HG03457 (cell line): ENCODE measurements around the gene DNAJC16.

Experiments
- ATAC-seq: cut with Tn5 transposase; IDR thresholded peaks from one replicate; pipeline ENCODE4 v1.9.1; 2021; ENCODE audit warnings: moderate number of reproducible peaks; ENCODE audit not compliant: unreplicated experiment

Gene DNAJC16

DNA sequence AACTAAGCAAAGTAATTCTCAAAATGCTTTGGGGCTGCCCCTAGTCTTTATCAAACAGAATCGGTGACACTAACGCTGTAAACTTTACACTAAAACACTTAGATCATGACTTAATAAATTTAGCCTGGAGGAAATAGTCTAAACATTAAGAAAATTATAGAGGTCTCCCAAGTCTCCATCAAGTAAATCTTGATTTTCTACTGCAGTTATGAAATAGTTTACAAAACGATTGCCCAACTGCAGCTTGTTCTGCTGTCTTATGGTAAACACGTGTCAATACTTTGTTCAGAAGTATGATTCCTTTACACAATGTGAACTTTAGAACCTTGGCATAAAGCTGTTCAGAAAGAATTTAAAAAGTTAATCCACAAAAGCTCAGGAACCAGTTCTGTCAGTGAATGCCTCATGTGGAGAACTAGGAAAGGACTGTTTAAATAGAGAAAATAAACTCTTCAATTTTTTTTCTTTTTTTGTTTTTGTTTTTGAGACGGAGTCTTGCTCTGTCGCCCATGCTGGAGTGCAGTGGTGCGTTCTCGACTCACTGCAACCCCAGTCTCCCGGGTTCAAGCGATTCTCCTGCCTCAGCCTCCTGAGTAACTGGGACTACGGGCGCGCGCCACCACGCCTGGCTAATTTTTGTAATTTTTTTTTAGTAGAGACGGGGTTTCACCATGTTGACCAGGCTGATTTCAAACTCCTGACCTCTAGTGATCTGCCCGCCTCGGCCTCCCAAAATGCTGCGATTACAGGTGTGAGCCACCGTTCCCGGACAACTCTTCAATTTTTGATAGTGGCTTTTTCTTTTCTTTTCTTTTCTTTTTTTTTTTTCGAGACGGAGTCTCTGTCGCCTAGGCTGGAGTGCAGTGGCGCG is 92.2 kb downstream of the DNAJC16 start:
- no peak for ATAC-seq

DNA sequence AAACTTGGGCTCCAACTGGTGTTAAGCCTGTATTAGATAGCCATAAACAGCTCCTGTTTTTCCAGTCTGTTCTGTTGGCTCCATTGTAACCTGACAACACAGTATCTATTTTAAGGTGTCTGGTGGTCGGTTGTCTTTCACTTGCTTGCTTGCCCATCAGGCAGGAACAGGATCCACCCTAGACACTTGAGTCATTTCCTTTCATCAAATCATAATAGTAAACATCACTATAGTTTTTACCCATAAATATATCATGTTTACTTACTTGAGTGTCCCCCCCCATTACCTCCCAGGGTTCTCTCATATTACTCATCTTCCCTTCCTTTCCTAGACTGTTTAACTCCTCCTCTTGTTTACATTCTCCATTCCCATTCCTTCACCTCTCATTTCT is 93.5 kb downstream of the DNAJC16 start:
- ATAC-seq, result no peak

DNA sequence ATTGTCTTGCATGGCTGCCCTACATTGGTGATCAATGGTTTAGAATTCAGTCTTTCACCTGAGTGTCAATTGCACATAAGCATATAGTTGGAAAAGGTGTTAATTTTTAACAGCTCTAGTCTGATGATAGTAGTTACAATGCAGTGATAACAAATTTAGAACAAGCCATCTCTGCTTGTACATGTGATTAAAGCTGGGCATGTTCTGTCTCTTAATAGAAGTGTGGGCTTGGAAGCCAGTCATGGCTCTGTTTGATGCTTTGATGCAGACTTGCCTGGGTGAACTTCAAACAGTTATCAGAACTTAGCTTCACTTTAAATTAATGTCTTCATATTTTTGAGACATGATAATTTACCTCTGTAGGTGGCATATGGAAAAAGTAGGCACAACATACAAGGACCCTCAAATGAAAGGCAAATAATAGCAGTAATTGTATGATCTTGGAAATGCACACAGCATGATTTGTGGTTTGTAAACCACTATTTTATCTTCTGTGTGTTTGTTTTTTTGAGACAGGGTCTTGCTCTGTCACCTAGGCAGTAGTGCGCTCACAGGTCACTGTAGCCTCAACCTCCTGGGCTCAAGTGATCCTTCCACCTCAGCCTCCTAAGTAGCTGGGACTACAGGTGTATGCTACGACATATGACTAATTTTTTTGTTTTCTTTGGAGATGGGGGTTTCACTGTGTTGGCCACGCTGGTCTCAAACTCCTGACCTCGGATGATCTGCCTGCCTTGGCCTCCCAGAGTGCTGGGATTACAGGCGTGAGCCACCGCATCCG is 94.4 kb downstream of the DNAJC16 start:
- ATAC-seq, result no peak

DNA sequence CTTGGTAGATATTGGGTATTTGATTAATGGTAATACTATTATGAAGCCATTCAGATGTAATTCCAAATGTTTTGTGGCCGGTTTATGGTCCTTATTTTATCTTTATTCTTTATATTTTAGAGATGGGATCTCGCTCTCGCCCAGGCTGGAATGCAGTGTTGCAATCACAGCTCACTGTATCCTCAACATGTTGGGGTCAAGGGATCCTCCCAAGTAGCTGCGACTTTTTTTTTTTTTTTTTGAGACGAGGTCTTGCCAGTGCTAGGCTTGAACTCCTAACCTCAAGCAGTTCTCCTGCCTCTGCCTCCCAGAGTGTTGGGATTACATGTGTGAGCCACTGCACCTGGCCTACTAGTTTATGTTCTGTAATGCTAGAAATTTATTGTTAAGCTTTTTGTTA is 95.3 kb downstream of the DNAJC16 start:
- ATAC-seq, result no peak

DNA sequence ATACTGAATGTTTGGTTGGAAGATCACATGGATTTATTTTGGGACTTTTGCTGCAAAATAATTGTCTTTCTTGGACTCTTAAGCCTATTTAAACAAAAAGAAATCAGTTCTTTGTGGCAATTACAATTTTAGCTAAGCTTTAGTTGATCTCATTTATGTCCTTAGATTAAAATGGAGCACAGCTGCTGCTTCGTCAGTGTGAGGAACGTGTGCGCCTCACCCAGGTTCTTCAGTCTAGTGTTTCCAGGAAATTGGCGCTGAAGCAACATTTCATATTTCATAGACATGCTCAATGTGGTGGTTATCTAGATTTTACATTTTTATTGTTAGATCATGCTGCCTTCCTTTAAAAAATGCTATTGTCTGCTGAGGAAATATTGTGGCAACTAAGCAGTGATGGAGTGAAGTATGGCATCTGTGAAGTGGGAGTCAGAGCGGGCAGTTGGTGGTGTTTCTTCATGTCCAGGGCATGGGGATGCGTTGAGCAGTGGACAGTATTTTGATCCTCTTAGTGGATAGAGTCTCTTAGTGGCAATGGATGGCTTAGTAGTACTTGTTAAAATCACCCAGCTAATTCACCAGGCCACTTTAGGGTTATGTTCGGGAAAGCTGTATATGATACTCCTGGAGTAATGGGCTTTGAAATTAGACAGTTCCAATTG is 96.2 kb downstream of the DNAJC16 start:
- ATAC-seq, result no peak

DNA sequence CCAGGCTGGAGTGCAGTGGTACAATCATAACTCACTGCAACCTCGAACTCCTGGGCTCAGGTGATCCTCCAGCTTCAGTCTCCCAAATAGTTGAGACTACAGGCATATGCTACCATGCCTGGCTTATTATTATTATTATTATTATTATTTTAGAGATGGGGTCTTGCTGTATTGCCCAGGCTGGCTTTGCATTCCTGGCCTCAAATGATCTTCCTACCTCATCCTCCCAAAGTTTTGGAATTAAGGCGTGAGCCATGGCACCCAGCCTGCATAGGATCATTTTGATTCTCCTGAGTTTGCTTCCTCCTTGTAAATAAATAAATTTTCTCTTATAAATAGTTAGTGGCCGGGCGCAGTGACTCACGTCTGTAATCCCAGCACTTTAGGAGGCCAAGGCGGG is 96.8 kb downstream of the DNAJC16 start:
- no peak for ATAC-seq

DNA sequence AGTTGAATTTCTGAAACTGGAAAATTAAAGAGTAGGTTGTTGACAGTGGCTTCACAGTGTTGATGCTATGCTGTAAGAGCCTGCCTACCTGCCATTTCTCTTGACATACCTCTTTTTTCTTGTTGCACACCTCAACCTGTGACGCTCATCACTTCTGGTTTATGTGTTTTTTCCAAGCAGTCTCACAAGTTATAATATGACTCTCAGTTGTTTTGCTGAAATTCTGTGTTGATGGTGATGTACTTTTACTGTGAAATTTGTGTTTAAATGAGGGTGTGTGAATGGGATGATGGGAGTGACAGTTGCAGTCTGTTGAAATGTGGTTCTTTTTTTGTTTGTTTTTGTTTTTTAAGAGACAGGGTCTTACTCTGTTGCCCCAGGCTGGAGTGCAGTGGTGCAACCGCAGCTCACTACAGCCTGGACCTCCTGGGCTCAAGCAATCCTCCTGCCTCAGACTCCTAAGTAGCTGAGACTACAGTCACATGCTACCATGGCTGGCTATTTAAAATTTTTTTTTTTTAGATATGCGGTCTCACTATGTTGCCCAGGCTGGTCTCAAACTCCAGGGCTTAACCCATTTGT is 97.6 kb downstream of the DNAJC16 start:
- ATAC-seq, result no peak

DNA sequence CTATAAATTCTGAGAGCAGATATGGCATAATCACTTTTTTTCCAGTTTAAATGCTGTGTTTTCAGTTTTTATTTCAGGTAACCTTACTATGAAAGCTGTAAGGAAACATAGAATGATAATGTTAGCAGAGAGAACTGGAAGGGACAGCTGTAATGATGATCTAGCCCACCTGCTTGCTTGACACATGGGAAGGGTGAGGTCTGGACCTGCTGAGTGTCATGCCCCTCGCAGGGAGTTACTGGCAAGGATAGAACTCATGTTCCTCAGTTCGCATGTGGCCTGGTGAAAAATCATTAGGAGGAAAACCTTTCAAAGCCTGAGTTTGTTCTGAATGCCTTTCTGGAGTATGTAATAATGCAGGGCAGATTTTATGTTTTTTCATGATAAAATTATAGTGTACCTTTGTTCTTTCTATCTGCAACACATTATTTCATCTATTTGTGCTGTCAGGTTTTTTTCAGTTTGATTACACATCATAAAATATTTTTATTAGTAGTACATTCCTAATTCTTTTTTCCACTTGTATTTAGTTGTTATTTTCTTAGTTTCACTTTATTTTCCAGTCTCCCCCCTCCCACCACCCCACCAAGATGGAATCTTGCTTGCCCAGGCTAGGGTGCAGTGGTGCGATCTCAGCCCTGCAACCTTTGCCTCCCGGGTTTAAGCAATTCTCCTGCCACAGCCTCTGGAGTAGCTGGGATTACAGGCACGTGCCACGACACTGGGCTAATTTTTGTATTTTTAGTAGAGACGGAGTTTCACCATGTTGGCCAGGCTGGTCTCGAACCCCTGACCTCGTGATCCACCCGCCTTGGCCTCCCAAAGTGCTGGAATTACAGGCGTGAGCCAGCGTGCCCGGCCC is 98.6 kb downstream of the DNAJC16 start:
- ATAC-seq, result no peak
